ACHN (cell line): Measurements from ENCODE around the gene GPR173.

ENCODE experiments used
- DNase-seq: peaks from one replicate; pipeline ENCODE4 v3.0.0-alpha.2; 2015
- in situ Hi-C: cut with HindIII; loops from 2 replicates; pipeline ENCODE4 v1.10.0; 2017; ENCODE audit warnings: low sequenced_read_pairs, low pct_ligation_motif_present, low pct_unique_long_range_greater_than_20kb

GPR173 gene

GRCh38 chrX:53084863-53085262, 36.3 kb downstream of the GPR173 start:
- in situ Hi-C loops = no loop called here
- no peak for DNase-seq

DNA sequence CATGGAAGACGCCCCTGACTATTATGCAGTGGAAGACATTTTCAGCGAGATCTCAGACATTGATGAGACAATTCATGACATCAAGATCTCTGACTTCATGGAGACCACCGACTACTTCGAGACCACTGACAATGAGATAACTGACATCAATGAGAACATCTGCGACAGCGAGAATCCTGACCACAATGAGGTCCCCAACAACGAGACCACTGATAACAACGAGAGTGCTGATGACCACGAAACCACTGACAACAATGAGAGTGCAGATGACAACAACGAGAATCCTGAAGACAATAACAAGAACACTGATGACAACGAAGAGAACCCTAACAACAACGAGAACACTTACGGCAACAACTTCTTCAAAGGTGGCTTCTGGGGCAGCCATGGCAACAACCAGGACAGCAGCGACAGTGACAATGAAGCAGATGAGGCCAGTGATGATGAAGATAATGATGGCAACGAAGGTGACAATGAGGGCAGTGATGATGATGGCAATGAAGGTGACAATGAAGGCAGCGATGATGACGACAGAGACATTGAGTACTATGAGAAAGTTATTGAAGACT, 37.2 kb downstream of the GPR173 start:
- no peak for DNase-seq
- in situ Hi-C loops = no loop called here

DNA sequence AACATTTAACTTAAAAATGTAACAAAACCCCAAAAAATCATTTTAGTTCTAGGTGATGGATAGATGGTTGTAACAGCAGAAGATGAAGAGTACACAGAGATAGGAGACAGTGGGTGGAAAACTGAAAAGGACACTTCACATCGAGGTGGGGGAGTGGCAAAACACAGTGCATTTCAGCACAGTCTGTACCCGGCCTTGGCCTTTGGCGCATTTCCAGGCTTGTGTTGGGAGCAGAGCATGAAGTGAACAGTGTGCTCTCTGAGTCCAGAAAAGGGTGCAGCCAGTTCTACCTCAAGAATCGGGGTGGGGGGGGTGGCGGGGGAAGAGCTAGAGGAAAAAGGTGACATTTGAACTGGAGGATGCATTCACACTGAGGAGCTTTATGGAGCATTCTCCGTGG, 37.9 kb downstream of the GPR173 start:
- in situ Hi-C loops = no loop called here
- DNase-seq = no peak

DNA sequence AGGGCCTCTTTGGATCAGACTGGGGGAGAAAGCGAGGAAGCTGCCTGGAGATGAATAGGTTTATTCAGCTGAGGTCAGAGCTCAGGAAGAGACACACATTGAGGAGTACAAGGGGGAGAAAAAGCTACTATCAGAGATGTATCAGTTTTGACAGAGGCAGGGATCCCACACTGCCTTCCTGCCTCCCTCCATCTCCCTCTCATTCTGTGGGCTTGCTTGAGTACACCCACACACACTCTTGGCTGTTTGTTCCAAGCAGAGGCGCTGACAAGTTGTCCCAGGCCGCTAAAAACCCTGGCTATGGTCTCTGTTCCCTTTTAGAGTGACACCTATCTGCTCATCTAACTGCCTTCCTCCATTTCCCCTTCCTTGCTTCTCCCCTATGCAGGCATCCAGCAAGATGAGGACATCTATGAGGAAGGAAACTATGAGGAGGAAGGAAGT, 38.8 kb downstream of the GPR173 start:
- DNase-seq = no peak

GRCh38 chrX:53088136-53088974, 39.8 kb downstream of the GPR173 start:
- in situ Hi-C loops = no loop called here
- peak; percentile 62 for DNase-seq

More for the DNA sequence above, 38.8 kb downstream of the GPR173 start:
- in situ Hi-C loops = no loop called here

DNA sequence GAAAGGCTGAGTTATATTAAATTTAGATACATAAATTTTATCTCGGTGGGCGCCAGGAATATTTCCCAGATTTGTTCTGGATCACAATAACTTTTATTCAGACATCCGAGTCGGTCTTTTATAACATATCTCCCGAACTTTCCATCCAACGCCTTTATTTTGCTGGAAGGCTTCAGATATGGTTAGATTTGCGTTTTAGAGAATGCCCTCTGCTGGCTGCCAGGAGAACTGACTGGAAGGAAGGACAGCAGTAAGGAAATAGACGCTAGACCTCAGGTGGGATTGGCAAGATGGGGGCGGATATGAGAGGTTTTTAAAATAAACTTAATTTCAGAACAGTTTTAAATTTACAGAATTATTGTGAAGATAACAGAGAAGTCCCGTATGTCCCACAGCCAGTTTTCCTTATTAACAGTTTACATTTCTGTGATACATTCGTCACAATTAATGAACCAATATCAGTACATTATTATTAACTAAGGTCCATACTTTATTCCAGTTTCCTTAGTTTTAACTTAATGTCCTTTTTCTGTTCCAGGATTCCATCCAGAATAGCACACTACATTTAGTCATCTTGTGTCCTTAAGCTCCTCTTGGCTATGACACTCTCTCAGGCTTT, 40.7 kb downstream of the GPR173 start:
- in situ Hi-C loops = no loop called here
- peak; percentile 45 for DNase-seq

- in situ Hi-C loops = no loop called here
Observed at GRCh38 chrX:53089925-53090324, 41.3 kb downstream of the GPR173 start.

DNA sequence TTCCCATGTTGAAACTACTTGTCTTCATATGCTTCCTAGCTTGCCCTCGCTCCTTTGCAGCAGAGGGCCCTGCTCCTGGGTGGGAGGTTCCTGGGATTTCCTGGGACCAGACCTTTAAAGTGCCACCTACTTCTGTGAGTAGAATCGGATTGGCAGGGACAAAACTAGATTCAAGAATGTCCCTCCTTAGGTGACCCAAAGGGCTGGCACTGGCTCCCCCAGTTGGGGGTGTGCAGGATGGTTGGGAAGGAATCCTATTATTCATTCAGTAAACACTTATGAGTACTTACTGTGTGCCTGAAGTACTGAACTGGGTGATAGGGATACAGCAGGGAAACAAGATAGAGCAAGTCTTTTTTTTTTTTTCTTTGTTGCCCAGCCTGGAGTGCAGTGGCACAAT, 42.8 kb downstream of the GPR173 start:
- DNase-seq = no peak
- in situ Hi-C loops = no loop called here

More at GRCh38 chrX:53089925-53090324, 41.3 kb downstream of the GPR173 start:
- DNase-seq = no peak

- DNase-seq = peak; percentile 76
- in situ Hi-C loops = no loop called here
Observed at GRCh38 chrX:53093177-53093655, 44.6 kb downstream of the GPR173 start.

DNA sequence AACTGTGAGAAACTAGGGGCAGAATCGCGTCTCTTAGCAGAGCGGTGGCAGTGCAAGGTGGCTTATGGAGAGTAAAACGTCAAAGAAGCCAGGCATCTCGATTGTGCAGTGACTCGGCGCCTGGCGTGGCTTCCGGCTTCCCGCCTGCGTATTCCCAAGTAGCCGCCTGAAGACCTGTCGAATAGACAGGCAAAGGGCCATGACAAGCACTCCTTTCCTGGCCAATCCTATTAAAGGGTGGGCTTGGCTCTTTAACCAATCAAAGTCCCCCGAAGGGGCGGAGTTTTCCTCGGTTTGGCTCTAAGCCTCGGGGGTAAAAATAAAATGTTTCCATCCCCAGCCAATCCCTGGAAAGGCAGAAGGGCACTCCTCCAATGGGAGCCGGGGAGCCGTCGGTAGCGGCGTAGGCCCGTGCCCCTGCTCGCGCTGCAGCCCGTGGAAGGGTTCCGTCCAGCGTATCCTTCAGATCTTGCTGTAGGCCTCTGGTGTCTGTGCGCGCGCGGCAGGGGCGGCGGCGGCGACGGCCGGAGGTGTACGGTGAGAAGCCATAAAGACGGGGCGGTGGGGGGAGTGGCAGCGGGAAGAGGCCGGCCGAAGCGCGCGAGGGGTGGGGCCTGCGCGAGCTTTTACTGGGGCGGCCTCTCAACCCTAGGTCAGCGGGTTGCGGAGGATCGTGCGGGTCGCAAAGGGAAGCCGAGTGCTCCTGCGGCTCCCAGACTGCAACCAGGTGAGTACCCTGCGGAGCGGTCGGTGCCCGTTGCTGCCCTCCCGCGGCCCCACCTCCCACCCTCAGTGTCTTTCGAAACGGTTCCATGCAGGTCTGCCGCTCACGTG, 45.4 kb downstream of the GPR173 start, which contains the start of gene KANTR:
TSS of gene KANTR (plus strand) at position 395 of the 834 bp plus-strand sequence. CDS start 30,131 bp downstream, outside the sequence.
- in situ Hi-C loops = no loop called here
- peak; percentile 90 for DNase-seq

GRCh38 chrX:53094582-53094905, 46.0 kb downstream of the GPR173 start:
- in situ Hi-C loops = no loop called here
- DNase-seq = no peak

- in situ Hi-C loops = no loop called here
- DNase-seq = no peak
Observed at GRCh38 chrX:53095796-53096195, 47.2 kb downstream of the GPR173 start.

GRCh38 chrX:53114864-53115549, 66.4 kb downstream of the GPR173 start:
- no peak for DNase-seq

GRCh38 chrX:53115550-53115874, 66.9 kb downstream of the GPR173 start:
- in situ Hi-C loops = no loop called here
- no peak for DNase-seq

More at GRCh38 chrX:53114864-53115549, 66.4 kb downstream of the GPR173 start:
- in situ Hi-C loops = no loop called here

DNA sequence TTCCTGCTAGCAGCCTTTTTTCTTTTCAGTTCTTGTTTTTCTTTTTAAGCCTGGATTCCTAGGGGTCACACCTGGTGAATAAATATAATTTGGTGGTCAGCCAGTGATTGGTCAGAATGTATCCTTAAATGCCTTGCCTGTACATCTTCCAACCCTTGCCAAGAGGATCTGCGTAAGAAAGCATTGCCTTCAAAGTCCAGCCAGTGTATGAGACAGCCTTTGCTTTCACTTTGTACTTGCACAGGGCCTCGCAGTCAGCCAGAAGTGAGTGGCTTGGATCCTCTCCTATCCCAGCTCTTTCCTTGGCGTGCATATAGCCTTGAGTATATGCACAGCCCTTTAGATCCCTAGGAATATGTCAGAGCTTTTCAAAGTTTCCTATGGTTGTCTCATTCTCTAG, 67.5 kb downstream of the GPR173 start:
- DNase-seq = peak; percentile 47
- in situ Hi-C loops = no loop called here

- DNase-seq = no peak
- in situ Hi-C loops = no loop called here
Observed at GRCh38 chrX:53122013-53122412, 73.4 kb downstream of the GPR173 start.

DNA sequence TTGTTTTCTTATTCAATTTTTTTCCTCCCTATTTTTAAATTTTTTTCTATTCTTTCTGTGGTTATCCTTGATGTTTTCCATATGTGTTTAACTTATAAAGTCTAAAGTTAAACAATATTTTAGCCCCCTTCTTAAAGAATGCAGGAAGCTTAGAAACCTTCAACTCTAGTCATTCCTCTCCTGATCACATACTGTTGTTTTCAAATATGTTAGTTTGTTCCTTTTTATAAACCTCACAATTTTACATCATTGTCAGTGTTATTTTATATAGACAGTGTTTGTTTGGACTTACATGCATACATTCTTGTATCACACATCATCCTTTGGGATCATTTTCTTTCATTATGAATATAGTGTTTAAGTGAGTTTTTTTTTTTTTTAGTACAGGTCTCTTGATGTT, 76.9 kb downstream of the GPR173 start:
- in situ Hi-C loops = no loop called here
- DNase-seq = no peak

DNA sequence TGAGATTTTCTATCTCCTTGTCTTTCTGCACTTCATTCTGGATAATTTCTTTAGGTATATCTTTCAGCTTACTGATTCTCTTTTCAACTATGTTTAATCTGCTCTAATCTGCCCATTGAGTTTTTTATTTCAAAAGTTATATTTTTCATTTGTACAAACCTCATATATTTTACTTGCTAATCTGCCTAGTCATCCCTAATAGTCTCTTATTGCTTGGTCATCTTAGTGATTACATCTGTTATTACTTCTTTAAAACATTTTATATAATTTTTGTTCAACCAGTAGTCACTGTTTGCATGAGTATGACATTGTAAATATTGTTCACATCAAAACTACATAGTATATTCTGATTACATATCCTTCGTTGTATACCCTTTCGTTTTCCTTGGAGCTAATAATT, 77.8 kb downstream of the GPR173 start:
- in situ Hi-C loops = no loop called here
- DNase-seq = no peak
